ENCODE data around the gene CIZ1. TPM values are rescaled to one million over a fixed set of nuclear protein-coding genes. Genes with fewer than 3 reads are reported as not detected.

The CIZ1 gene
- total RNA-seq, 1 donor from 2014 or later: 174 TPM

DNA sequence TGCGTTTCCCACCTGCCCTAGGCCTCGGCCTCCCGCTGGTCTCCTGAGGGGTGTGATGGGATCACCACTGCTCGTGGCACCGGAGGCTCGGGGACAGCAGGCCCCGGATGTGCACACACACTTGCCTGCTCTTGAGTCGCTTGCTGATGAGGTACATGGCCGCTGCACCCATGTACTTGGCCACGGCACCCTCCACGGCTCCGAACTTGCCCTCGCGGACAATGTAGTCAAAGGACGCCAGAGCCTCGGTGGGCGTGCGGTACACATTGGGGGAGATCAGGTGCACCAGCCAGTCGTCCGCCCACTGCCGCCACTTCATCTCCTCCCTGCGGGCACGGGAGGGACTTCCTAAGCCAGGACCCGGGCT is 68.6 kb downstream of the CIZ1 start:
- H3K4me1 Mint-ChIP-seq (ENCODE audit: low read depth, unreplicated experiment): peaks cover 12% of the 10 kb centered on the region
- no peaks in the 10 kb centered on the region for H3K36me3 Mint-ChIP-seq (ENCODE audit: unreplicated experiment)
- peak; percentile 12 for DNase-seq
- peaks cover 8% of the 10 kb centered on the region for H3K9me3 Mint-ChIP-seq (ENCODE audit: unreplicated experiment)
- peaks cover 3% of the 10 kb centered on the region for H3K27me3 Mint-ChIP-seq (ENCODE audit: unreplicated experiment)
- no peak overlapping the region for H3K4me3 Mint-ChIP-seq (ENCODE audit: unreplicated experiment)
- no peak overlapping the region for H3K27ac Mint-ChIP-seq (ENCODE audit: unreplicated experiment)
- TF ChIP-seq, protein P1, sequence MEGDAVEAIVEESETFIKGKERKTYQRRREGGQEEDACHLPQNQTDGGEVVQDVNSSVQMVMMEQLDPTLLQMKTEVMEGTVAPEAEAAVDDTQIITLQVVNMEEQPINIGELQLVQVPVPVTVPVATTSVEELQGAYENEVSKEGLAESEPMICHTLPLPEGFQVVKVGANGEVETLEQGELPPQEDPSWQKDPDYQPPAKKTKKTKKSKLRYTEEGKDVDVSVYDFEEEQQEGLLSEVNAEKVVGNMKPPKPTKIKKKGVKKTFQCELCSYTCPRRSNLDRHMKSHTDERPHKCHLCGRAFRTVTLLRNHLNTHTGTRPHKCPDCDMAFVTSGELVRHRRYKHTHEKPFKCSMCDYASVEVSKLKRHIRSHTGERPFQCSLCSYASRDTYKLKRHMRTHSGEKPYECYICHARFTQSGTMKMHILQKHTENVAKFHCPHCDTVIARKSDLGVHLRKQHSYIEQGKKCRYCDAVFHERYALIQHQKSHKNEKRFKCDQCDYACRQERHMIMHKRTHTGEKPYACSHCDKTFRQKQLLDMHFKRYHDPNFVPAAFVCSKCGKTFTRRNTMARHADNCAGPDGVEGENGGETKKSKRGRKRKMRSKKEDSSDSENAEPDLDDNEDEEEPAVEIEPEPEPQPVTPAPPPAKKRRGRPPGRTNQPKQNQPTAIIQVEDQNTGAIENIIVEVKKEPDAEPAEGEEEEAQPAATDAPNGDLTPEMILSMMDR (IDR thresholded peaks at IDR 0.05; ENCODE audit: partially characterized antibody, unreplicated experiment): no peak

DNA sequence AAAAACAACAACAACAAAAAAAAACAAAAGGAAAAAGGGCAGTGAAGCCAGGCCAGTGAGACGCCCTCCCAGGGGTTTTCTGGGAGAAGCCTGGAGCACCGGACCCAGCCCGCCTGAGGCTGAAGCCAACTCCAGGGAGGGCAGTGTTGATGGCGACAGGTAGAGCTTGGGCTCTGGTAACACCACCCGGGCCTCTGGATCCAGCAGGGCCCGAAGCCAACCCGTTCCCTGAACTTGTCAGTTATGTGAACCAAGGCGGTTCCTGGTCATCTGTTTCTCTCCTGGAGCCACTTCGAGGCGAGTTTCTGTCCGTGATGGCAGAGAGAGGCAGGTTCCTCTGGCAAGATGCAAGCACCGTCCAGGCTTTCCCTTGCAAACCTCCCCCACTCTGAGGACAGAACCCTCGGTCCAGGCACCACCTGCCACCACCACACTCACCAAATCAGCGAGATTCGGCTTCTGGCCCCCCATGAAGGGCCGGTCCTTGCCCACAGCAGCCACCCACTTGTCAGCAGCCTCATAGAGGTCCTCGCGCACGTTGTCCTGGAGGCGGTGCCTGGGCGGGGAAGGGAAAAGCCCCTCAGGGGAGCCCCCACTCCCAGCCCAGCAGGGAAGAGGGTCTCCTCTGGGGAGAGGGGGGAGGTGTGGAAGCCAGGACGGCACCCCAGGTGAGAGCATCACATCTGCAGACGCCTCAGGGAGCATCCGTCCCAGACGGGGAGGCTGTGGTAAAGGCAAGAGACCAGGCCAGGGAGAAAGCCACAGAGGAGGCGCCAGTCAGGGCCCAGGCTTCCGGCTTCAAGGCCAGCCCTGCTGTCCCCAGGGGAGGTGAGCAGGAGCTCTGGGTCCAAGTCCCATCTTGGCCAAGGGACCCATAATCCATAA is 69.2 kb downstream of the CIZ1 start:
- no peaks in the 10 kb centered on the region for H3K36me3 Mint-ChIP-seq (ENCODE audit: unreplicated experiment)
- peaks cover 3% of the 10 kb centered on the region for H3K27me3 Mint-ChIP-seq (ENCODE audit: unreplicated experiment)
- DNase-seq: peak; percentile 13
- peaks cover 15% of the 10 kb centered on the region for H3K4me1 Mint-ChIP-seq (ENCODE audit: low read depth, unreplicated experiment)
- no peak overlapping the region for H3K4me3 Mint-ChIP-seq (ENCODE audit: unreplicated experiment)
- TF ChIP-seq, protein P1 (IDR thresholded peaks at IDR 0.05; ENCODE audit: partially characterized antibody, unreplicated experiment): no peak
- H3K27ac Mint-ChIP-seq (ENCODE audit: unreplicated experiment): no peak overlapping the region
- H3K9me3 Mint-ChIP-seq (ENCODE audit: unreplicated experiment): peaks cover 8% of the 10 kb centered on the region

DNA sequence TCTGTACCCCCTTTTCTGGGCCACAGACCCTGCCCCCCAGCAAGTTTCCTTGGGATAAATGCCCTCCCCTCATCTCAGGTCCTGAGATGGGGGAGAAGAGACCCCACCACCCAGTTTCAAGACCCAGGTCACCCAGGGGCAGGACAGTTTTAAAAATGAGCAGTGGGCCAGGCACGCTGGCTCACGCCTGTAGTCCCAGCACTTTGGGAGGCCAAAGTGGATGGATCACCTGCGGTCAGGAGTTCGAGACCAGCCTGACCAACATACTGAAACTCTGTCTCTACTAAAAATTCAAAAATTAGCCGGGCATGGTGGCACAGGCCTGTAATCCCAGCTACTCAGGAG is 69.9 kb downstream of the CIZ1 start:
- H3K9me3 Mint-ChIP-seq (ENCODE audit: unreplicated experiment): peaks cover 8% of the 10 kb centered on the region
- H3K36me3 Mint-ChIP-seq (ENCODE audit: unreplicated experiment): no peaks in the 10 kb centered on the region
- H3K27ac Mint-ChIP-seq (ENCODE audit: unreplicated experiment): no peak overlapping the region
- no peak for DNase-seq
- TF ChIP-seq, protein P1 (IDR thresholded peaks at IDR 0.05; ENCODE audit: partially characterized antibody, unreplicated experiment): no peak
- no peak overlapping the region for H3K4me3 Mint-ChIP-seq (ENCODE audit: unreplicated experiment)
- H3K4me1 Mint-ChIP-seq (ENCODE audit: low read depth, unreplicated experiment): peaks cover 15% of the 10 kb centered on the region
- H3K27me3 Mint-ChIP-seq (ENCODE audit: unreplicated experiment): peaks cover 3% of the 10 kb centered on the region

DNA sequence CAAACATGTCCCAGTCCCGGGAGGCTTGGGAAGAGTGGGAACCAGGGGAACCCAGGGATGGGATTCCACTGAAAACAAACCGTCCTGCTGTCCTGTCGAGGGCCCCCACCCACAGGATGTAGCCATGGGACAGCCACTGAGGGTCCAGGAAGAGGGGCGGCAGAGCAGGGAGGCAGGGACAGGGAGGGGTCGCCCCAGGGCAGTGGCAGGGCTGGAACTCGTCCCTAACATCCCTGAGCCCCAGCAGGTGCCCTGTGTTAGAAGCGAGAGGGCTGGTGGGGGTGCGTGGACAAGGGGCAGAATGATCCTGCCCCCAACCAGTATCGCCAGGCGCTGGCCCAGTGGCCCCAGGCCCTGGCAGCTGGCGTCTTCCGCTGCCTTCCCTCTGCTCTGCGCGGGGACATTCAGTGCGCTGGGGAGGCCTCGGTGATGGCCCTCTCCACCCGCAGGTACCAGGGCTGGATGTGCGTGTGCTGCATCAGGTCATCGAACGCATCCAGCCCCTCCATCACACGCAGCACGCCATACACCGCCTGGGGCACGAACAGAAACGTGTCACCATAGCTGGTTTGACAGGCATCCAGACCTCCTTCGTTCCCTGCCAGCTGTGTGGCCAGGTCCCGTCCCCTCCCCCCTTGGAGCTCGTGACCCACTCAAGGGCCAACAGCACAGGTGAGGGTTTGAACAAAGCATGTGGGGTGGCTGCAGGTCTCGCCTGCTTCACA is 70.5 kb downstream of the CIZ1 start:
- peaks cover 10% of the 10 kb centered on the region for H3K4me1 Mint-ChIP-seq (ENCODE audit: low read depth, unreplicated experiment)
- TF ChIP-seq, protein P1 (IDR thresholded peaks at IDR 0.05; ENCODE audit: partially characterized antibody, unreplicated experiment): no peak
- H3K4me3 Mint-ChIP-seq (ENCODE audit: unreplicated experiment): no peak overlapping the region
- peak; percentile 13 for DNase-seq
- no peaks in the 10 kb centered on the region for H3K36me3 Mint-ChIP-seq (ENCODE audit: unreplicated experiment)
- H3K27me3 Mint-ChIP-seq (ENCODE audit: unreplicated experiment): peaks cover 3% of the 10 kb centered on the region
- H3K27ac Mint-ChIP-seq (ENCODE audit: unreplicated experiment): no peak overlapping the region
- H3K9me3 Mint-ChIP-seq (ENCODE audit: unreplicated experiment): peaks cover 4% of the 10 kb centered on the region
